ENCODE measurements around the gene PHF21A.

The PHF21A gene

DNA sequence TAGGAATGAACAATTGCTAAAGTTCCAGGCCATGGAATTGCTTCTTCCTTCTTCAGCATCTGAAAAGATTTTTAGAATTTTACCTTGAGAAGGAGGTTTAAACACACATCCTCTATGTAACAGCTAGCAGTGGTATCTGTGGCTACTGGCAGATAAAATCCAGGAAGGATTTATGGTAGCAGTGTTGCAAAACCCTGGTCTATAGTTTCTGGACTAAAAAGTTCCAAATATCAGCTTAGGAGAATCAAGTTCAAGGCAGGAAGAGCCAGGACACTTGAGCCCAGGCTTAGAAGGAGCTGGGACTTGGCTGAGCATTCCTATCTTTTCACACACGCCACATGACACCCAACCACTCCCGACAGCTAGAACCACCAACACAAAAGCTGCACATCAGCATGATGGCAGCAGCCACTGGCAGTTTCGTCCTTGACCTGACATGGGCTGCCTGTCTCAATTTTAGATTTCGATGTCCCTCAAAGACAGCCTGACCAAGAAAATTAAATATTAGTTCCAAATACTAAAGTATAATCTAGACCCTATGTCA lies 184.7 kb downstream of the PHF21A start:
- CTCF ChIA-PET: no interaction called here
- DNase-seq (ENCODE audit: extremely low spot score): no peak
- TF ChIP-seq TARDBP (IDR thresholded peaks at IDR 0.05) (no peak), NFRKB (IDR thresholded peaks at IDR 0.05) (no peak), FOXM1 (IDR thresholded peaks at IDR 0.05; ENCODE audit: borderline replicate concordance) (no peak), L3MBTL2 (conservative IDR thresholded peaks at IDR 0.05) (no peak)
- POLR2A ChIA-PET: no interaction called here

DNA sequence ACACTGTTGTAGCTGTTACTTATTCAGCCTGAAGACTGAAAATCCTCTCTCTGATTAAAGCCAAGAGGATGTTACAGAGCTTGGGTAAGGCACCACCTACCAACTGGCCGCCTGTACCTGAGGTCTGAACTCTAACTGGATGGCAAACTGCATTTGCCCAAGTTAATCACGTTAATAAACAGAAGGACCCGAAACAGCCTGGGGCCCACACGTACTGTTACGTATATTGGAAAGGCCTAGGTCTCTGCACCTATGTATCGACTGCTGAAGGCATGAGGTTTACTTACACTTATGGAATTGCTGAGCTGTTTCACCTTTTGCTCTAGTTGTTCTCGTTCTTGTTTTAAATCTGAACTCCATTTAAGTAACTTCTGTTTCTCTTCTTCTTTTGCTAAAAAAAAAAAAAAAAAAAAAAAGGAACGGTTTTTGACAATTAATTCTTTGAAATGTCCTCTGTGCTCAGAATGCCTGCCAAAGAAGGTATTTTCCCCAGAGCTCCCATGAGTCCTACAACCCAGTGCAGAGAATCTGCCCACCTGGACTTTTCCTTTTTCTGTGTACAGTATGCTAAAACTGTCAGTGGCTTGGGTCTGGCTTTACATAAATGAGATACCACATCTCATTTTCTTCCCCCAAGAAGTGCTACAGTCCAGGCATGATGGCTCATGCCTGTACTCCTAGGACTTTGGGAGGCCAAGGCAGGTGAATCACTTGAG lies 185.7 kb downstream of the PHF21A start:
- no peak for DNase-seq (ENCODE audit: extremely low spot score)
- ChIA-PET POLR2A (no interaction called here), CTCF (interaction anchor here (0.7 kb wide), 1 partner anchor 456 kb away, joined by 3 read pairs; the partner anchor contains the start of gene CHRM4)
- TF ChIP-seq L3MBTL2 (conservative IDR thresholded peaks at IDR 0.05): no peak
- TF ChIP-seq CTBP1 (IDR thresholded peaks at IDR 0.05; ENCODE audit: borderline replicate concordance): no peak
- no peak for TF ChIP-seq NFRKB (IDR thresholded peaks at IDR 0.05)
- TF ChIP-seq LEF1 (IDR thresholded peaks at IDR 0.05; ENCODE audit: borderline replicate concordance): no peak
- TF ChIP-seq SUZ12 (IDR thresholded peaks at IDR 0.05): no peak
- no peak for TF ChIP-seq FOXM1 (IDR thresholded peaks at IDR 0.05; ENCODE audit: borderline replicate concordance)
- no peak for TF ChIP-seq TARDBP (IDR thresholded peaks at IDR 0.05)
- no peak for TF ChIP-seq HDGF (IDR thresholded peaks at IDR 0.05; ENCODE audit: borderline replicate concordance)
- TF ChIP-seq FOXK2 (IDR thresholded peaks at IDR 0.05): no peak
- no peak for TF ChIP-seq ELF4 (IDR thresholded peaks at IDR 0.05)
- TF ChIP-seq SP1 (IDR thresholded peaks at IDR 0.05): no peak
- no peak for TF ChIP-seq BHLHE40 (IDR thresholded peaks at IDR 0.05; ENCODE audit: borderline replicate concordance)
- TF ChIP-seq, protein P1, sequence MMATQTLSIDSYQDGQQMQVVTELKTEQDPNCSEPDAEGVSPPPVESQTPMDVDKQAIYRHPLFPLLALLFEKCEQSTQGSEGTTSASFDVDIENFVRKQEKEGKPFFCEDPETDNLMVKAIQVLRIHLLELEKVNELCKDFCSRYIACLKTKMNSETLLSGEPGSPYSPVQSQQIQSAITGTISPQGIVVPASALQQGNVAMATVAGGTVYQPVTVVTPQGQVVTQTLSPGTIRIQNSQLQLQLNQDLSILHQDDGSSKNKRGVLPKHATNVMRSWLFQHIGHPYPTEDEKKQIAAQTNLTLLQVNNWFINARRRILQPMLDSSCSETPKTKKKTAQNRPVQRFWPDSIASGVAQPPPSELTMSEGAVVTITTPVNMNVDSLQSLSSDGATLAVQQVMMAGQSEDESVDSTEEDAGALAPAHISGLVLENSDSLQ (IDR thresholded peaks at IDR 0.05): no peak

DNA sequence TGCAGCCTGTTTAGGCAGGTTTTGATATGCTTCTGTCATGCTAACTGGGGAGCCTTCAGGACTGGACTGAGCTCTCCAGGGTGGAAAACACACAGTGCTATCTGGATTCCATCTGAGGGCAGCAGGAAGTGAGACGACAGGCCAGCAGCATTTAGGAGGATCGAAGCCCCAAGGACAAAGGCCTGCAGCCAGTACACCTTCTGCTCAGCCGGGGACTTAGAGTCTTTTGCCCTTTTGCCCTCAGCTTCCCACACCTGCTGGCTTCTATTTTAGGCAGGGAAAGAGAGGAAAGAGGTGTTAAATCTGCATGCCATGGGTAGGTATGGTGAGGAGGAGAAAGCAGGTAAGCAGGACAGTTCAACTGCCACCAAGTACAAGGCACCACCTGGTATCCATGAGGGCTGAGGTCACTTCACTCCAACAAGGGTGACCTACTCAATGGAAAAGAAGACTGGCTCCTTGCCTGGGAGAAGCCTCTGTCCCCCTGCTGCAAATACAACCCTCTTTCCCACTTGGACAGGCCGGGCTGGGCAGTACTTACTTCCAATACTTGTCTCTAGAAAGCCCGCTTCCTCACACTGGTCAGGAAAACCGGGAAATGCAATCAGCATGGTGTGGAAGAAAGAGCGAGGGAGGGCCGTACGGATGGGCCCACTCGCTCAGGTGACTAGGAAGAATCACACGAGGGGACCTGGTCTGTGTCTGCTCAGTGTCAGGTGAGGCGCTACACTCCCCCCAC lies 186.5 kb downstream of the PHF21A start:
- DNase-seq (ENCODE audit: extremely low spot score): no peak
- POLR2A ChIA-PET: no interaction called here
- TF ChIP-seq FOXK2 (IDR thresholded peaks at IDR 0.05) (no peak), SP1 (IDR thresholded peaks at IDR 0.05) (no peak), HDGF (IDR thresholded peaks at IDR 0.05; ENCODE audit: borderline replicate concordance) (no peak)
- CTCF ChIA-PET: interaction anchor here (0.7 kb wide), 1 partner anchor 457 kb away, joined by 3 read pairs; the partner anchor contains the start of gene CHRM4

- POLR2A ChIA-PET: no interaction called here
- CTCF ChIA-PET: no interaction called here
Observed at GRCh38 chr11:45933846-45934579, 187.2 kb downstream of the PHF21A start.

DNA sequence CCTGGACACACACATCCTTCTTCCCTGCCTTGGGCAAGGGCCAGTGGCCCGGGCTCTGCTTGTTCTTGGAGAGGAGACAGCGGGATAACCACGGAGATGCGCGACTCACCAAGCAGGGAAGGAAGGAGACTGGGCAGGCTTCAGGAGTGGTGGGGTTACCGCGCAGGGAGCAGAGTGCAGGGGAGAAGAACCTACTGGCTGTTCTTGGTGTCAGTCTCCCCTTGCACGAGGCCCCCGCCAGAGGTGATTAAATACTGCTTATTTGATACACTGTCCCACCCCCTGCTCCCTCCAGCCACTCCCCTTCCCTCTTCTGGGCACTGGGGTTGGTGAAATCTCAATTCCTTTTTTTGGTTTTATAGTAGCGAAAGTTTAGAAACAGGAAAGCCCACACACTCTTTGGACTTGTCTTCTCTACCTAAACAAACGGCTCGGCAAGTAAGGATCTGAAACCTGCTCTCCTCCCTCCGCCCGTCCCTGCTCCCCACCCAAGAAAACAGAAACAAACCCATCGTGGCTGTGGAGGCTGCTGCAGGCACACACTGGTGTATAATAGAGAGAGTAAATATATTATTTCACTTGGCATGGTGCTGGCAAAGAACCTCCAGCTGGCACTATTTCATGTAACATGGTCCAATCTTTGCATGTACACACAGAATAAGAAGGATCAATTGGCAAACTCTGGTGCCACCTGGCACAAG lies 188.0 kb downstream of the PHF21A start:
- CTCF ChIA-PET: no interaction called here
- TF ChIP-seq HDGF (IDR thresholded peaks at IDR 0.05; ENCODE audit: borderline replicate concordance): no peak
- no peak for TF ChIP-seq ELF4 (IDR thresholded peaks at IDR 0.05)
- no peak for TF ChIP-seq NFRKB (IDR thresholded peaks at IDR 0.05)
- no peak for TF ChIP-seq FOXA1 (IDR thresholded peaks at IDR 0.05)
- no peak for TF ChIP-seq L3MBTL2 (conservative IDR thresholded peaks at IDR 0.05)
- TF ChIP-seq BHLHE40 (IDR thresholded peaks at IDR 0.05; ENCODE audit: borderline replicate concordance): no peak
- TF ChIP-seq LEF1 (IDR thresholded peaks at IDR 0.05; ENCODE audit: borderline replicate concordance): no peak
- TF ChIP-seq SP1 (IDR thresholded peaks at IDR 0.05): no peak
- POLR2A ChIA-PET: no interaction called here
- DNase-seq (ENCODE audit: extremely low spot score): no peak

More at GRCh38 chr11:45933846-45934579, 187.2 kb downstream of the PHF21A start:
- no peak for TF ChIP-seq LEF1 (IDR thresholded peaks at IDR 0.05; ENCODE audit: borderline replicate concordance)
- no peak for TF ChIP-seq ZNF384 (IDR thresholded peaks at IDR 0.05)
- TF ChIP-seq SP1 (IDR thresholded peaks at IDR 0.05): no peak
- no peak for TF ChIP-seq NFRKB (IDR thresholded peaks at IDR 0.05)
- TF ChIP-seq, protein P1 (IDR thresholded peaks at IDR 0.05): no peak
- TF ChIP-seq FOXA1 (IDR thresholded peaks at IDR 0.05): no peak
- TF ChIP-seq TARDBP (IDR thresholded peaks at IDR 0.05): no peak
- no peak for TF ChIP-seq FOXM1 (IDR thresholded peaks at IDR 0.05; ENCODE audit: borderline replicate concordance)
- TF ChIP-seq CTBP1 (IDR thresholded peaks at IDR 0.05; ENCODE audit: borderline replicate concordance): no peak
- TF ChIP-seq HDGF (IDR thresholded peaks at IDR 0.05; ENCODE audit: borderline replicate concordance): no peak
- no peak for DNase-seq (ENCODE audit: extremely low spot score)

DNA sequence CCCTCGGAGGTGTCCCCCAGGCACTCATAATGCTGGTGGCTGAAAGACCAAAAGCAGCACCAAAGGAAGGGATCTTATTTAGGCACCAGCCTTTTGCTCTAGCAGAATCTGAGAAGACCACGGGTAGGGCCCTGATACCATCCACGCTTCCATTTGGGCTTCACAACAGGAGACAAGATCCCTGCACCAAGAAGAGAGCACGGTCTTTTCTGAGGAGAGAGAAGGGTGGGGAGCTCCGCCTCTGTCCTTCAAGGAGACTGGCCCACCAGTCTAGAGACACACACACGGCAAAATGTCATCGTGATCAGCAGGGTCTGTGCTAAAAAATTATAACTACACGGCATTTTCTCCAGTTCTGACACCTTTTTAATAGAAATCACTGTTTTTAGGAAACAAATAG lies 189.0 kb downstream of the PHF21A start:
- no peak for DNase-seq (ENCODE audit: extremely low spot score)
- ChIA-PET POLR2A (no interaction called here), CTCF (no interaction called here)
- TF ChIP-seq SP1 (IDR thresholded peaks at IDR 0.05) (no peak), FOXA1 (IDR thresholded peaks at IDR 0.05) (no peak)
